Activated naive CD4-positive, alpha-beta T cell treated with anti-CD3 and anti-CD28 coated beads, Interleukin-2, amount 50 U/mL, for 72 hours (primary cell): ENCODE measurements around the gene OPALIN. TPM values are rescaled to one million over a fixed set of nuclear protein-coding genes. Genes with fewer than 3 reads are reported as not detected.

Source experiments
- ATAC-seq, 2 donors: fragments of 150-1000 bp; cut with Tn5 transposase; 2 replicates each; pipeline ENCODE4 v1.10.0; 2021; ENCODE audit warnings: mild to moderate bottlenecking in 2 of 2, moderate library complexity in 2 of 2
- DNase-seq, 2 donors: peaks; one replicate each; pipeline ENCODE4 v3.0.0; 2021 to 2022; ENCODE audit warnings: low spot score in 2 of 2
- H3K27ac Mint-ChIP-seq, 2 donors: one replicate each; pipeline ENCODE4 v1.8.0; 2022; ENCODE audit warnings: mild to moderate bottlenecking in 2 of 2, mixed read lengths in 2 of 2
- H3K36me3 Mint-ChIP-seq, 2 donors: one replicate each; pipeline ENCODE4 v1.8.0; 2022; ENCODE audit warnings: mixed read lengths in 2 of 2
- H3K9me3 Mint-ChIP-seq, 2 donors: one replicate each; pipeline ENCODE4 v1.8.0; 2022; ENCODE audit warnings: mixed read lengths in 2 of 2
- total RNA-seq, 2 donors: library from RNA; stranded (reverse); gene quantifications; one replicate each; pipeline ENCODE4 v1.2.3, GENCODE V29; 2022

Gene OPALIN
- total RNA-seq = not detected

DNA sequence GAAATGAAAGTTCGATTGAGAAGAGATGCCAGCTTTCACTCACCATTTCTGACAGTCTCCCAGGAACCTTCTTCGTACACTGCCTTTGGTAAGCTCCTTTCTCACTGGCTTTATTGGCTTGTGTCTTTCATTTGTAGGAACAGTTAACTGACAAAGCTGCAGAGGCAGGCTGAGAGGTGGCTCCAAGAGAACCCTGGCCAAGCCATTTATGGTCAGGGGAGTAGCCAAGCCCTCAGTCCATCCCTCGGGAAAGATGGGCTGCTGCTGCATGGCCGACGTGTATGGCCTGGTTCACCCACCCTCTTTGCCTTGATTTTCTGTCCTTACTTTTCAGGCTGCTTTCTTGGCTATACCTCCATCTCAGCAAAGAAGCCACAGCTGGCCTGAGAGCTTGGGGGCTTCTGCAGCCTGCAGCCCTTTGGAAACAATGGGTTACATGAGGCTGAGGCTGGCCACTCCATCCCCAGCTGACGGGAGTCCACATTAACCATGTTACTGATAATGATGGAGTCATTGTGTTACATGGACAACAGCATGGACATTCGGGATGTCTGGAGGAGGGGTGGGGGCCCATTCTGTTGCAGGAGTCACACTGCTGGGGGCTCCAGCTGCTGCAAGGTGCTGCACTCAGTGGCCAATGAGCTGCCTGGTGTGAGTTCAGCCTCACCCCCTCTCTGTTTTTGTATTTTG lies at the start of gene OPALIN:
Gene OPALIN, minus strand, starts transcription at position 152 of the 690 bp plus-strand sequence. Its CDS starts 106 bp downstream, at position 46.
- DNase-seq = no peak
- no peaks in the 10 kb centered on the region for H3K36me3 Mint-ChIP-seq
- H3K27ac Mint-ChIP-seq = no peak within 1 kb of the TSS
- no peaks in the 10 kb centered on the region for H3K9me3 Mint-ChIP-seq
- ATAC-seq = no peak

GRCh38 chr10:96408201-96408600 lies 49.4 kb upstream of the OPALIN start:
- DNase-seq (no peak), ATAC-seq (no peak)
- Mint-ChIP-seq H3K9me3 (no peaks in the 10 kb centered on the region), H3K27ac (no peak overlapping the region), H3K36me3 (no peaks in the 10 kb centered on the region)

GRCh38 chr10:96407560-96408069 lies 48.8 kb upstream of the OPALIN start:
- DNase-seq (no peak), ATAC-seq (no peak)
- Mint-ChIP-seq H3K27ac (no peak overlapping the region), H3K9me3 (no peaks in the 10 kb centered on the region), H3K36me3 (no peaks in the 10 kb centered on the region)

GRCh38 chr10:96406091-96406490 lies 47.3 kb upstream of the OPALIN start:
- no peaks in the 10 kb centered on the region for H3K36me3 Mint-ChIP-seq
- DNase-seq = no peak
- H3K9me3 Mint-ChIP-seq = no peaks in the 10 kb centered on the region
- ATAC-seq = no peak
- no peak overlapping the region for H3K27ac Mint-ChIP-seq

GRCh38 chr10:96402417-96403305 lies 43.9 kb upstream of the OPALIN start:
- DNase-seq (no peak), ATAC-seq (no peak)
- no peaks in the 10 kb centered on the region for H3K36me3 Mint-ChIP-seq
- no peaks in the 10 kb centered on the region for H3K9me3 Mint-ChIP-seq
- H3K27ac Mint-ChIP-seq = no peak overlapping the region

DNA sequence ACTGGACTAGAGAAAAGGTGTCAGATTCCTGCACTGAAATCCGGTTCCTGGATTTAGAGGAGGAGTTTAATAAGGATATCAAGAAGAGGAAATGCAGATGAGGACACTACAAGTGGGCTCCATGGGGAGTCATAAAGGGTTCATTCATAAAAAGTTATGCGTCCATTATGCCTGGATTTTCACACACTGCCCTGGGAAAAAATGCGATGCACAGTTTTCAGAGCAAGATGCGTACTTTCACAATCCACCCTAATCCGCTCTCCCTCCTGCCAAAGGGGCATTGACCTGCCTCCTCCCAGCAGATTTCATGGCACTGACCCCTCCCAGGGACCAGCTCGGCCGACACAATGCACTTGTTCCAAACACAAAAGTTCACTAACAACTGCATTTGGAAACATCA lies 42.2 kb upstream of the OPALIN start:
- H3K36me3 Mint-ChIP-seq = no peaks in the 10 kb centered on the region
- no peak for ATAC-seq

DNA sequence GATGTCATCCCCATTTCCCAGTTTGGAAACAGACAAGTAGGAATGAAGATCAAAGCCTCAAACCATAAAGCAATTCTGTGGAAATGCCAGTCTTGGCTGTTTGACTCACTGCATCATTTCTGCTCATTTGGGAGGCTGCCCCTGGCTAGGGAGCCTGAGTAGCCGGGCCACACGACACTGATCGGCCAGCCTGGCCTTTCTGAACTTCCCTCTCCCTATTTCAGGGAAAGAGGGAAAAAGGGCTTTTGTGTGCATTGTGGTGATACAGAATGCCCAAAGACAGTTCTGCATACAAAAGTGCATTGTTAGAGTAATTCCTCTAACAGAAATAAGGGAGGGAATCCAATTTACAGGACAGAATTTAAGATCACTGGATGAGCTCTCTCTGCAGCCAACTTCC lies 41.7 kb upstream of the OPALIN start:
- Mint-ChIP-seq H3K27ac (no peak overlapping the region), H3K36me3 (no peaks in the 10 kb centered on the region), H3K9me3 (no peaks in the 10 kb centered on the region)
- DNase-seq = no peak
- no peak for ATAC-seq

More for the DNA sequence above, 42.2 kb upstream of the OPALIN start:
- no peak overlapping the region for H3K27ac Mint-ChIP-seq
- H3K9me3 Mint-ChIP-seq = no peaks in the 10 kb centered on the region
- no peak for DNase-seq

DNA sequence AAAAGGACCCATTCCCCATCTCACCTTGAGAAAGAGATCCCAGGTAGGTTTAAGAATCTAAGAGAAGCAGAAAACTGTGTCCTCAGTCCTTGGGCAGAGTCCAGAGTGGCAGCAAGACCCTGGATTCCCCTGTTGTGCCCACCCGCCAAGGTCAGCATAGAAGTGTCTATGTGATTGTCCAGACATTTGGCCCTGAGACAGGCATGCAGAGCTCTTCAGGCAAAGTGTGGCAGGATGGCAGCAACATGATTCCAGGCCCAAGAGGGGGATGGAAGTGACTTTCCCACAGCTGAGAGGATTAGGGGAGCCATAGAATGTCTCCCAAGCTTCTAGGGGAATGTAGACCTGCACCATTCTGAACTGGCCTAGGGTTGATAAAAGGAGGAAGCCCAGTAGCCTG lies 39.1 kb upstream of the OPALIN start:
- H3K9me3 Mint-ChIP-seq = no peaks in the 10 kb centered on the region
- ATAC-seq = no peak

DNA sequence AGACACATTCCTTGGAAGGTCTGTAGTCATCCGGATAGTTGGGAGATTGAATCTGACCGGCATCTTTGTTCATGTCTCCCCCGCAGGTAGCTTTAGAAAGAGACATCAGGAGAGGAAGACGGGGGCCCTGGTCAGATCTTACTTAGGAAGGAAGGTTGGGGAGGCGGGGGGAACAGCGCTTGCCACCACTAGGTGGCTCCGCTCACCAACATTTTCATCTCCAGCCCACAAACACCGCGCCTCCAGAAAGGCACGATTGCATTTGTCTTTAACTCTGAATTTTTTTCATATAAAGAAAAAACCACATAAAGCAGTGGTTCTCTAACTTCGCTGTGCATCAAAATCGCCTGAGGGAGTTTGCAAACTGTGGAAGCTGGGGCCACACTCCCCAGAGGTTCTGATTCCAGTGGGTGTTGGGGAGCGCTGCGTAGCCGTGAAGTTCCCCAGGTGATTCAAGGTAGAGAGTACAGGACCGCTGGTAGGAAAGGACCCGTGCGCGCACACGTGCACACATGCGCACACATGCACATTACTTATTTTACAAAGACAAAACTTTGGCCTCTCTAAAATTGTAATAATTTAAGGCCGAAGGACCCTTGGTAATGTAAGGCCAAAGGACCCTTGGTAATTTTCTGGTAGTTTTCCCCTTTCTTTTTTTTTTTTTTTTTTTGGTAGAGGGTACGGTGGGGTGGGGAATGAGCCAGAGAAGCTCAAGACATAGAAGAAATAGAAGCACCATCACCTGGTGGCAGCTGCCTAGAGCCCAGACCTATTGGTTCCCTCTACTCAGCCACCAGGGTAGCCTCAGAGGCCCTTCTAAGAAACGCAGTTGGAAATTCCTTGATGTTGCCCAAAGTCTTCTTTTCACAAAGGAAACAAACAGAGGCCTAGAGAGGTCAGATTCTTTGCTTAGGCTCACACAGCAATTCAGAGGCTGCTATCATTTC lies 37.4 kb upstream of the OPALIN start:
- Mint-ChIP-seq H3K9me3 (no peaks in the 10 kb centered on the region), H3K27ac (no peak overlapping the region), H3K36me3 (no peaks in the 10 kb centered on the region)
- ATAC-seq (peak; percentile 83 to 90), DNase-seq (peak in 1 of 2 donors; percentile 54)

More for the DNA sequence above, 39.1 kb upstream of the OPALIN start:
- Mint-ChIP-seq H3K36me3 (no peaks in the 10 kb centered on the region), H3K27ac (no peak overlapping the region)
- no peak for DNase-seq

- ATAC-seq (no peak), DNase-seq (no peak)
- H3K9me3 Mint-ChIP-seq = no peaks in the 10 kb centered on the region
- H3K36me3 Mint-ChIP-seq = no peaks in the 10 kb centered on the region
- H3K27ac Mint-ChIP-seq = no peak overlapping the region
Observed at GRCh38 chr10:96390460-96390864, 31.7 kb upstream of the OPALIN start.

DNA sequence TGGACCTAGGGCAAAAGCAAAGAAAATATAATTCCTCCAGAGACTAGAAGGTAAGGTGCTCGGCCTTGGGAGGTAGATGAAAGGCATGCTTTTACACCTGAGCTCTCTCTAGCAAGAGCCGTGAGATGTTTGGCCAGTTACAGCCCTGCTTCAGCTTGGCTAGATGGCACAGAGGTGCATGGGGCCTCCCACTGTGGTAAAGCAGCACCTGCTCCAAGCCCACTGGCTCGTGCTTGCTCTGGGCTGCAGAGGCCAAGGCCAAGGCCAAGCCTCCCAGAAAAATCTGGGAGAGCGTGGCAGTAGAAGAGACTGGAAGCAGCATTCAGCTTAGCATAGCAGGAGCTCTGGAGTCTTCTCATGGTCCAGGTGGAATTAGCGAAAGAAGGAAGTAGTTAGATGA lies 31.0 kb upstream of the OPALIN start:
- DNase-seq = no peak
- Mint-ChIP-seq H3K9me3 (no peaks in the 10 kb centered on the region), H3K36me3 (no peaks in the 10 kb centered on the region), H3K27ac (no peak overlapping the region)
- no peak for ATAC-seq

- no peak for DNase-seq
- ATAC-seq = no peak
- Mint-ChIP-seq H3K27ac (no peak overlapping the region), H3K9me3 (no peaks in the 10 kb centered on the region), H3K36me3 (no peaks in the 10 kb centered on the region)
Observed at GRCh38 chr10:96387601-96388000, 28.8 kb upstream of the OPALIN start.

DNA sequence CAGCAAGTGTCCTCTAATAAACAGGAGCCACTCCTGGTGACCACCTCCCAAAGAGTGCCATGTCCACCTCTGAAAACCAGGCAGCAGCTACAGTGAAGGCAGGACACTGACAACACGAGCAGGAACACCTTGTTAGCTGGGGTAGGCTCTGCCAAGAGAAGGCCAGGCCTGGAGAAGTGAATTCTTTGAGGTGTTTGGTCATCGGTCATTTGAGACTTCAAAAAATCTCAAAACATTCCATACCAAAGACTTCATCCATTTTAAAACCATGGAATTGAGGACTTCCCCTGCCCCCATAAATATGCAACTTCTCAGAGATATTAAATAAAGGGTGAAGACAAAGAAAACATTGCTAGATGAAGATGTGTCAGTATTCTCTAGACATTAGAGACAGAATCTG lies 28.4 kb upstream of the OPALIN start:
- no peak for ATAC-seq
- Mint-ChIP-seq H3K36me3 (no peaks in the 10 kb centered on the region), H3K9me3 (no peaks in the 10 kb centered on the region), H3K27ac (no peak overlapping the region)
- DNase-seq = no peak

DNA sequence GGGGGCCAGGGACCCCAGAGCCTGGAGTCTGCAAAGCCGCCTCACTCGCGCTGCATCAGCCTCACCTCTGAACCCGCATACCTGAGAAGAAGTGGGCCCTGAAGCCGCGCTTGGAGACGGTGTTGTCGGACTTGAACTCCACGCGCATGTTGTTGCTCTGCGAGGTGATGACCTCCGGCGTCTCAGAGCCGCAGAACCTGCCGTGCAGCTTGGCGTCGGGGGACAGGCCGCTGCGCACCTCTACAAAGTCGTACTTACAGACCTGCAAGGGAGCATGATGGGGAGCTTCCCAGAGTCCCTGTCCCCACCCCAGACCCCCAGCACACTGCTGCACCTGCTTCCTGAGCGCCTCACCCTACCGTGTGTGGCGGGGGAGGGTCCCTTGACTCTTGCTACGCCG lies 25.7 kb upstream of the OPALIN start:
- Mint-ChIP-seq H3K36me3 (no peaks in the 10 kb centered on the region), H3K27ac (no peak overlapping the region), H3K9me3 (no peaks in the 10 kb centered on the region)
- DNase-seq = no peak
- no peak for ATAC-seq

DNA sequence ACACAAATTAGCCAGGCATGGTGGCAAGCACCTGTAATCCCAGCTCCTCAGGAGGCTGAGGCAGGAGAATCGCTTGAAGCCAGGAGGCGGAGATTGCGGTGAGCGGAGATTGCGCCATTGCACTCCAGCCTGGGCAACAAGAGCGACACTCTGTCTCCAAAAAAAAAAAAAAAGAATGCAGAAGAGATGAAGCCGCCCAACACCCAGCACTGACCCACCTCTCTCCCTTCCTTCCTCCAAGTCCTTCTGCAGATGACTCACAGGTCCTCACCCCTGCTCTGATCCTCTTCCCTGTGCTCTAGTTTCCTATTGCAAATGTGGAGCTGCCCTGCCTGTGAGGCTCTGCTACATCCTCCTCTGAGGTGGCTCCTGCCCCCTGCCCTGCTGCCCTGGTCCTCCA lies 22.0 kb upstream of the OPALIN start:
- no peak for DNase-seq
- no peak overlapping the region for H3K27ac Mint-ChIP-seq
- no peaks in the 10 kb centered on the region for H3K36me3 Mint-ChIP-seq

GRCh38 chr10:96379758-96380157 lies 21.0 kb upstream of the OPALIN start:
- Mint-ChIP-seq H3K27ac (no peak overlapping the region), H3K36me3 (no peaks in the 10 kb centered on the region), H3K9me3 (no peaks in the 10 kb centered on the region)
- DNase-seq = no peak
- no peak for ATAC-seq

More for the DNA sequence above, 22.0 kb upstream of the OPALIN start:
- H3K9me3 Mint-ChIP-seq = no peaks in the 10 kb centered on the region
- ATAC-seq = no peak
